KG1 (cell line): ENCODE data around the gene MALRD1.
"Not testable (repeated sequence)": the region's sequence is repeated elsewhere in the genome, so short reads cannot be mapped to it uniquely, and the experiment has no call there.

ENCODE experiments used
- DNase-seq: peaks from one replicate; lab custom pipeline; 2025; lab: John Stamatoyannopoulos, UW

Gene MALRD1

DNA sequence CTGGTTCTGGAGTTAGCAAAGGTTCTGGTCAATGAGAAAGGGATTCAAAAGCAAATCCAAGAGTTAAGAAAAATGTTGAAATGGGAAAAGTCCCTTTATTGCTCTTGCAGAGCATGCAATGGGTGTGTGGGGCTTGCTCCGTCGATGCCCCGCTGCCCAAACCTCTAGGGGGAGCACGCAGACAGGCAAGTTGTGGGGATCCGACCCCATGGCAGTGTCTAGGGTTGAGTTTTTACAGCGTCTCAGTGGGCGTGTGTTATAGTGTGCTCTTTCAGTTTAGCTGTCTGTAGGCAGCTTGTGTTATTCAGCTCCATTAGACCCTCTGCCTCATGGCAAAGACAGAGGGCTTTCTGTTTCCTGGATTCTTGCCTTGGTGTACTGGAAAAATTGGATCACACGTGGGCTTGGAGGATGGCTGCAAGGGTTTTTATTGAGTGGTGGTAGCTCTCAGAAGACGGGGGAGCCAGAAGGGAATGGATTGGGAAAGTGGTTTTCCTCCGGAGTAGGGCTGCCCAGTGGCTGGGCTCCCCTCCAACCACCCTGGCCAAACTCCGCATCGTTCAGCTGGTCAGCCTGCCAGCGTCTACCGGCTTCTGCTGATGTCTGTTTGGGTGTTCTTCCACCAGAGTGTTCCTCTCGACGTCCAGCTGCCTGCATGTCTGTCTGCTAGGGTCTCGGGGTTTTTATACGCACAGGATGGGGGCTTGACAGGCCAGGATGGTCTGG lies 665.4 kb downstream of the MALRD1 start:
- no peak for DNase-seq

DNA sequence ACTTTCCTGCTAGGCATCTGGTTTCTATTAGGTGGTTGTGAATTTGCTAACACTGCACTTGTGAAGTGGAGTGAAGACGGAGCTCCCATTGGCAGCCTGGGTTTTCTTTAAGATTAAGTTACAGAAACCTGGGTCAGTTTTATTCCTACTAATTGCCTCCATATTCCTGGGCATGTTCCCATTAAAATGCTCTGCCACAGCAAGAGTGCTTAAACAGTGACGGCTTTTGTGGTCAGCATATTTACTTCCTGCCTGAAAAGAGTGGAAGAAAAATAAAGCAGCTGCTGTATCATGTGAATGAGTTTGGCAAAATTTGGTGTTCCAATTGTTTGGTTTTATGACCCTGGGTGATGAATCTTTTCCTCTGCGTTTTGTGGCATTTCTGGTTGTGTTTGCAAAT lies 670.7 kb downstream of the MALRD1 start:
- no peak for DNase-seq

DNA sequence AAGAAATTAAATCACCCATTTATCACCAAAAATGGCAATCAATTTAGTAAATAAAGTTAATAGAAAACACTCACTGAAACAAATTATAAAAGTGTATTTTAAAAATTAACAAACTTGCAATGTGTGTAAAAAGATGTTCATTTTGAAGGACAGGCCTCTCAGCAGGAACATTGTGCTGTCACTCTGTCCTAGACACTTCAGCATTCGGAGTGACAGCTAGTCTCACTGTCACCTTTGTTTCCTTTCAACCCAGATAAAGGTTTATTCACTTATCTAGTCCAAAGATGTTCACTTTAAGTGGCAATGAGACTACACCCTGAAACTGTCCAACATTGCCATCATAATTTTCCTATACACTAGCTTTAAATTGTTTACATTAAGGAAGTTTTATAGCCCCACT lies 675.7 kb downstream of the MALRD1 start:
- no peak for DNase-seq

DNA sequence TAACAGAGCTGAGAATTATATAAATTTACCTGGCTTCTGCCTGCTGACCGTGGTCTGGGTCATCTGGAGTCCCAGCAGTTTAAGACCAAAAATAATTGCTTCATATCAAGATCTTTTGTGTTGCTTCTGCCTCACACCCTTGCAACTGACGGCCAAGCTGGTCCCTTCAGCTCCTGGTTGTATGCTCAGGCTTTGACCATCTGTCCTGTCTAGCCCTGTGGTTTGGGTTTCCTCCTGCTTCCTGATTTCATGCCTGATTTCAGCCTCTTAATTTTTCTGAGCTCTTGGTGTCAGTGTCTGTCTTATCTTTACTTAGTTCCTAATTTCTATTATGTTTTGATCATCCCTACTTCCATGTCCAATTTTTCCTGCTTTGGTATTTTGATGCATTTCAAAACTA lies 679.8 kb downstream of the MALRD1 start:
- DNase-seq = no peak

DNA sequence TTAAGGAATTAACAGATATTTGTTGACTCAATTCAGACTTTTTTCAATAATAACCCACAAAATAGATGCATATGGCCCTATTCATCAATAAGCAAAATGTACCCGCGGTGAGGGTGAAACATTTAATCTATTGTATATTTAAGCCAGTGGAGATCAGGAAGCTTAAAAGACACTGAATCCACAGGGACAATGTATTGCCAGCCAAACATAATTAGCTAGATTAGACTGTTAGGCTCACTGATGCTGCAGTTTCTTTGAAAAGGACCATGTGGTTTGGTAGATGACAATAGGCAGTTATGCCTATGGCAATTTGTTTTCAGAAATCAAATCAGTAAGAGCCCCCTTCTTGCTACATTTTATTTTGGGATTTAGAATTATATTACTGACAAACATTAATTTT lies 680.4 kb downstream of the MALRD1 start:
- DNase-seq = no peak

DNA sequence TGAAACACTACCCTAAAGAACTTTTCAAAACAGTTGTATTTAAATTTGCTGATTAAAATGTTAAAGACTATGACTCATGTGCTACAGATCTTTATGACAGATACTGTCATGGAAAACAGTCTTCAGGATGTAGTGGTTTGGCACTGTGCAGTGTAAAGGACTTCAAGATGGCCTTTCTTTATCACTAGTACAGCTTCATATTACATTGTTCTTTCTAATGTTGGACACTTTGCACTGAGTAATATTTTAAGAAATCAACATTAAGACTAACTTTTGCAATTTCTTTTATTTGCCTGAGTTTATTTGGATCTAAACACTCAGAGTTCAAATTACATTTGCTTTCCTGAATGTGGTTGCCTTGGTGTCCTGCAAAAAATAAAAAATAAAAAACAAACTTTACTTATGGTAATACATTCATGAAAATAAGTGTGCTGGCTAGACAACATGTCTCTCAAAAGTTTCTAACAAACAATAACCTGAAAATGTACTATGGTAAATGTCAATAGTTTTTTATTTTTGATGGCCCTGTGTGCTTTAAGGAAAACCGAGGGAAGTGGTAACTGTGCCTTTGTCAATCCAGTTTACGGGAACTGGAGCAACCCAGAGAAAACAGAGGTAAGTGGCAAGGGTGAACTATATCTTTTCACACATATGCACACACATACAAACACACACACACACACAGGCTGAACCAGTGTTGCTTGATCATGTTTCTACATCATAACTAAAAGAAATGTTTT lies 681.7 kb downstream of the MALRD1 start:
- DNase-seq = no peak

DNA sequence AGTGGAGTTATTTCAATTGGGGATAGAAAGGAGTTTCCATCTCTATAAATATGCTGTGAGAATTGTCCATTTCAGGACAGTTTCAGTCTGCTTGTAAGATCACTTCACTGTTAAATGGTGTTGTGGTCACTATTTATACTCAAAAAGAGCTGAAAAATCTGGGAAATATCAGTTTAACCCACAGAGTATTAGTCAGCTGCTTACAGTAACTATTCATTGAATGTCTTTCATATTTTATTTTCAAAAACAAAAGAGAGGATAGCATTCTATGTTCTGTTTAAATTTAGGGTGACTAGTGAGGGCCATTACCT lies 682.3 kb downstream of the MALRD1 start:
- DNase-seq = no peak

DNA sequence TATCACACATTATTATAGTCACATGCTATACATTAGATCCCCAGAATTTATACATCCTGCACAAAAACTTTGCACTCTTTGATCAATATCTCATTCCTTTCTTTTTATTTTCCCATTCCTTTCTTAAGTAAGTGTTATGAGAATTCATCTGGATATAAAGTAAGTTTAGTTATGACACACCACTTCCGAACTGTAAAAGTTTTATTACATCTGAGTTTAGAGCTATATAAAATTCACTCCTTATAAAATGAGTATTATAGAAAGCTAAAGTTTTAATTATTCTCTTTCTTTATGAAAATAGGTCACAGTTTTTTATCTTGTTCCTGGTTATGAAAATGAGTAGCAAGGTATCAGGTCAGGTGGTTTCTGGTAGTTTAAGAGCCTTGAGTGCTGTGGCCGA lies 683.0 kb downstream of the MALRD1 start:
- no peak for DNase-seq

DNA sequence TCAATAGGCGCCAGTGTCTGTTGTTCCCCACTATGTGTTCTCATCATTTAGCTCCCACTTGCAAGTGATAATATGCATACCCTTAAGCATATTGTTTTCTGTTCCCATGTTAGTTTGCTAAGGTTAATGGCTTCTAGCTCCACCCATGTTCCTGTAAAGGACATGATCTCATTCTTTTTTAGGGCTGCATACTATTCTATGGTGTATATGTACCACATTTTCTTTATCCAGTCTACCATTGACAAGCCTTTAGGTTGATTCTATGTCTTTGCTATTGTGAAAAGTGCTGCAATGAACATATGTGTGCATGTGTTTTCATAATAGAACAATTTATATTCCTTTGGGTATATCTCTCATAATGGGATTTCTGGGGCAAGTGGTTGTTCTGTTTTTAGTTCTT lies 689.8 kb downstream of the MALRD1 start:
- DNase-seq = no peak

DNA sequence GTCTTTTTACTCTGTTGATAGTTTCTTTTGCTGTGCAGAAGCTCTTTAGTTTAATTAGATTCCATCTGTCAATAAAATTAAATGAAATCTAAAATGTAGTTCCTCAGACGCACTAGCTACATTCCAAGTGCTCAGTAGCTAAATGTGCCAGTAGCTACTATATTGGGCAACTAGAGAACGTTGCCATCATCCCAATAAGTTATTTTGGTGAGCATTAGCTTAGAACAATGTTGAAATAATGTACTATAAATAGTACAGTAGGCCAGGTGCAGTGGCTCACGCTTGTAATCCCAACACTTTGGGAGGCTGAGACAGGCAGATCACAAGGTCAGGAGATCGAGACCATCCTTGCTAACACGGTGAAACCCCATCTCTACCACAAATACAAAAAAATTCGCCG lies 690.6 kb downstream of the MALRD1 start:
- not testable (repeated sequence) for DNase-seq

DNA sequence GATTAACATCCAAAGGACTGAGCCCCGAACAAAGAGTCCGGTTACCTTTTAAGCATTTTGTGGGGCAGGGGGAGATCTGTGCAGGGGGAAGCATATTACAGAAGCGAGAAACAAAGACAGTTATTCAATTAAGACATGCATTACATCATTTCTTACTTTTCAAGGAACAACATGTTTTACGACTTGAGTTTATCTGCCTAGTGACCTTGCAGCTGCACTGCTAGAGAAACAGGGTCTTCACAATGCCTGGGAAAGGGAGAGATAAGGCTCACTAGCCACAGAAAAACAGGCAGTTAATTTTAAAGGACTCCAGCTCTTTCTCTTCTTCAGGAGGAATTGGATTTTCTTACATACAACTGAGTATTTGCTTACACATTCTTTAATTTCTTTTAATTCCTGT lies 693.5 kb downstream of the MALRD1 start:
- not testable (repeated sequence) for DNase-seq

DNA sequence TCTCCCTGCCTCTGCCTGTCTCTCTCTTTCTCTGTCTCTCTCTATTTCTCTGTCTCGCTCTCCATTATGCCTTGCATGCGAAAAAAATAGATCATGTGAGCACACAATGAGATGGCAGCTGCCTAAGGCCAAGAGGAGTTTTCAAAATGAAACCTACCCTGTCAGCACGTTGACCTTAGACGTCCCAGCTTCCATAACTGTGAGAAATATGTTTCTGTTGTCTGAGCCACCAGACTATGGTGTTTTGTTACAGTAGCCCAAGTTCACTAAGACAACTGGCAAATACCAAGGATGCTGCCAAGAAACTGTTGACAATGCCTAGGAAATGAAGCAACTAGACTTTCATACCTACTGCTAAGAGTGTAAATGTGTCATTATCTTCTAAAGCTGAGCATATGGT lies 697.1 kb downstream of the MALRD1 start:
- no peak for DNase-seq

DNA sequence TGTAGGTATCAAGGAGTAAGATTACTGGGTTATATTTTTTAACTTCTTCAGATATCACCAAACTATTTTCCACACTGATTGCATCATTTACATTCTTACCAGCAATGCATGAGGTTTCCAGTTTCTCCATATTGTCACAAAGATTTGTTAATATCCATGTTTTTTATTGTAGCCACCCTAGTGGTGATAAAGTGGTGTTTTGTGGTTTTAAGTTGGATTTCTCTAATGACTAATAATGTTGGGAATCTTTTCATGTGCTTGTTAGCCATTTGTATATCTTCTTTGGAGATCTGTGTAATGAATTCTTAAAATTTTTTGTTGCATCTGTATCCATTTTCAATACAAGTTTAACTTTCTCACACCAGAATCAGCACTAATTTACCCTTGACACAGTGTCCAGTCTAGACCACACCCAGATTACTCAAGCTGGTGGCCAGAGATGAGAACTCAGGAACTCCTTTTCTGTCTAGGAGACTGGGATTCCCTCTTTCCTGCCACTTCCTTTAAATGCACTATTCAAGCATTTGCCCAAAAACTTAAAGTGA lies 700.7 kb downstream of the MALRD1 start:
- no peak for DNase-seq

DNA sequence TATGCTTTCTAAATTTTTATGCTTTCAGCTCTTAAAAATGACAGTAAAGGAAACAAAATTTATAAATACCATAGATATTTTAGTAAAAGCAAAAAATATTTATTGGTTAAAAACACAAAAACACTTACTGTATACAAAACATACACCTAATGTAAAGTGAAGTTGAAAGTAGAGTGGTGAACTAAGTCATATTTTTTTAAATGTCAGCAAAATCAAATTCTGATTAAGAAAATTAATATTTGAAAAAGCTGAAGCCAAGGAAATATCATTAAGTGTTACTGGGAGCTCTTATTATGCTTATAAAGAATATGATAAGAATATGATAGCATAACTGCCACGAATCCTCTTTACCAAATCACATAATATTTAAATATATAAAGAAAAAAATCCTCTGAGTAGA lies 702.4 kb downstream of the MALRD1 start:
- no peak for DNase-seq

DNA sequence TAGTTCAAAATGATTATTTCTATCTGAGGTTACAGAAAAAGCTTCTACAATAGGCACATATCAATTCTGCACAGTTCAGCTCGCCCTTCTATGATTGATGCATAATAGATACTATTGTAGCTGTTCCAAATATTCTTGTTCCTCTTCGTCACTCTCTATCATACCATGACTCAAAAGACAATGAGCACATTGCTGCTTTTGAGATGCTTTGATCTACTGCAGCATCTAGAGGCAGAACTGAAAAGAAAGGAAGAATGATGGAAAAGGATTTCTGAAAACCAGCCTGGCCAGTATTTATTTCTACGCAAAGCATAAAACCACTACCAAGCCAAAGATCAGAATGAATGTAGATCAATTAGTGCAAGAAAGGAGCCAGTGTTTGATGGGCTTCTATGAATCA lies 708.3 kb downstream of the MALRD1 start:
- no peak for DNase-seq

DNA sequence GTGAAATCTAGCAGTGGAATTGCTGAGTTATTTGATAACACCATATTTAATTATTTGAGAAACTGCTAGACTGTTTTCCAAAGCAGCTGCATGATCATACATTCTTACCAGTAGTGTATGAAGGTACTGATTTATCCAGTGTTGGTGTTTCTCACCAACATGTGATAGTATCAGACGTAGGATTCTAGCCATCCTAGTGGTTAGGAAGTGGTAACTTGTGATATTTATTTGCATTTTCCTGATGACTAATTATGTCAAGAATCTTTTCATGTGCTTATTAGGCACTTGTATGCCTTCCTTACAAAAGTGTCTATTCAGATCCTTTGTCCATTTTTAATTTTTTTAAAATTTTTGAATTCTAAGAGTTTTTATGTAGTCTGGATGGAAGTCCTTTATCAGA lies 713.4 kb downstream of the MALRD1 start:
- DNase-seq = no peak

DNA sequence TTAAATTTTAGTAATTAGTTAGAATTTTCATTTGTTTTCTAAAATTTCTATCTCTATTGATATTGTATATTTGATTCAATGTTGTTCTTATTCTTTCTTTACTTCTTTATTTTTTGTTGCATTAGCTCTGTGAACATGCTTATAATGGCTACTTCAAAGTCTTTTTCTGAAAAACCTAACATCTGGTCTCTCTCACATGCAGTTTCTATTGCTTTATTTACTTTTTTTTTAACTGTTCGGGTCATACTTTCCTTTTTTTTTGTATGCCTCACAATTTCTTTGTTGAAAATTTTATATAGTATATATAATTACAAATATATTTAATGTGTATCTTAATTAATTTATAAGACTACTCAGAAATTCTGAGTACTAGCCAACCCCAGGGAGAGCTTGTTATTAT lies 715.5 kb downstream of the MALRD1 start:
- no peak for DNase-seq

DNA sequence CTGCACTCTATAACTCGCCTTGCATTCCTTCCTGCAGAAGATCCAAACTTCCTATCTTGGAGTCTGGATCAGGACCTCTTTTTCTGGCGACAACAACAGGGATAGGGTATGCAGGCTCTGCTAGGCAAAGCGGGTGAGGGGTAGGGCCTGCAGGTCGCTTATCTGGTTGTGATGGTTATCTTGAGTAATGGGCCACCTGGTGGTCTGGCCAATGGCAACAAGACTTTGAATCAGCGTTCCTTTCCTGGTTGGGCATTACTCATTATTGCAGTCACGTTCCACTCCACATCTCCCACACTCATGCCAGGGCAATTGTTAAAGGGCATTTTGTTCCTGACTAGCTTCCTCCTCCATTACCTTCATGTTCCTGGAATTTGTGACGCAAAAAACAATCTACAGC lies 719.3 kb downstream of the MALRD1 start:
- DNase-seq = no peak

DNA sequence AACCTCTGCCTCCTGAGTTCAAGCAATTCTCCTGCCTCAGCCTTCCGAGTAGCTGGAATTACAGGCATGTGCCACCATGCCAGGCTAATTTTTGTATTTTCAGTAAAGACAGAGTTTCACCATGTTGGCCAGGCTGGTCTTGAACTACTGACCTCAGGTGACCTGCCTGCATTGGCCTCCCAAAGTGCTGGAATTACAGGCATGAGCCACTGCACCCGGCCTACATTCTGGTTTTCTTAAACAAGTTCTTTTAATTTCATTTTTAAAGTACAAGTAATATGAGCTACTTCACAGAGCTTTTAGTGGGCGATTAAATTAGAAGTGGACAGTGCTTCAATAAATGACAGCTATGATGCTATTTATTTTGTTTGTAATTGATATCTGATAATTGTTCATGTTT lies 721.2 kb downstream of the MALRD1 start:
- not testable (repeated sequence) for DNase-seq

DNA sequence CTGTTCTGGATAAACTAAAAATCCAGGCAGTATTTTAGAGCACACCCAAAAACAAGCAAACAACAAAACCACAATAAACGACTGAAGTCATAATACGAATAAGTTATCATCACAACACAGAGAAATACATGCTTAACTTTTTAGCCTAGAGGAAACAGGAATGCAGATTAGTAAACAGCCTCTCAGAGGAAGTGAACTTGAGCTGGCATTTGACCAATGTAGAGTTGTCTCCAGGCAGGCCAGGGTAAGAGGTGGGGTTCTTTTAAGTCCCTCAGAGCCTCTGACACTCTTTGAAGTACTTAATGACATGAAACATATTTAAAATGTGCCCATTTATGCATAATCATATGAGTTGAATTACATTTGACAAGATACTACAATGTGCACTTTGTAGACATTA lies 724.4 kb downstream of the MALRD1 start:
- DNase-seq = no peak

DNA sequence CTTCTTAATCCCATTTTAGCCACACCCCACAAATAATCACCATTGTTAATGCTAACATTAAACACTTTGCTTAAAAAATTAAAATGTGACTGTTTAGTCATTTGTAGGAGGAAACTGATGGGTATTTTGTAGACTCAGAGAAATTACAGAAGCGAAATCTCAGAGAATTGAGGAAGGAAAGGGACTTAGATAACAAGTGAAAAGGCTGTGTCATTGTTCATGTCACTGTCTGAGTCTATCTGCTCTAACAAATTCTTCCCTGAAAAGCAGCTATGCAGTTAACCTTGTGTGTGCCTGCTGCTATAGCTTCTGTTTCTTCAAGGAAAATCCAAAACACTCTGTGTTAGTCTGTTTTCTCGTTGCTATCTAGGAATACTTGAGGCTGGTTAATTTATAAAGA lies 726.7 kb downstream of the MALRD1 start:
- no peak for DNase-seq

DNA sequence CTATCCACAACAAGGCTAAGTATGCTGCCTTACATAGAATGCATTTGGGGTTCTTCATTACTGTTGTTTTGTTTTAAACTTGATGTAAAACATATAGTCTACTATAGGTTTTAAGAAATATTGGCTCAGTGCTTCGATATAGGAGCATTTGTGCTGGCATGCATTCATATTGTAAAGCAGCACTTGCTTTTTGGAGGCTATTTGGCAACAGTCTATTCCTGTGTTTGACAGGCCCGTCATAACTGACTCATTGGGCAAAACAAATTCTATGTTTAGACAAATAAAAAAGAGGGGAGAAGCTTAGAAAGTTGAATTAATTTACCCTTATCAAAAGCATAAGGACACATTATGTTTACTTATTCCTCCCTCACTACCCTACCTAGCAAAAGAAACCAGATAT lies 729.2 kb downstream of the MALRD1 start:
- DNase-seq = no peak

DNA sequence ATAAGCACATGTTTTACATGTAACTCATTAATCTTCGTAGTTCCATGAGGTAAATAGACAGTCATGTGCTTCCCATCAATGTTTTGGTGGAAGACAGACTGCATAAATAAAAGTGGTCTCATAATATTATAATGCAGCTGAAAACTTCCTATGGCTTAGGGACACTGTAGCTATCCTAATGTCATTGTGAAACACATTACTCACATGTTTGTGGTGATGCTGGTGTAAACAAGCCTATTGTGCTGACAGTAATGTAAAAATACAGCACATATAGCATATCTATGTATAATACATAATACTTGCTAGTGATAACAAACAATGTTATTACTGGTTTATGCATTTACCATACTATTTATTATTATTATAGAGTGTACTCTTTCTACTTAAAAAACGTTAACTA lies 730.4 kb downstream of the MALRD1 start:
- DNase-seq = no peak
